ENCODE measurements around the gene NEK10.
"Not testable (repeated sequence)": the region's sequence is repeated elsewhere in the genome, so short reads cannot be mapped to it uniquely, and the experiment has no call there.

Gene NEK10

GRCh38 chr3:27368831-27369607 lies at the start of gene NEK10:
Gene NEK10 (minus strand): TSS chr3:27369383. CDS start chr3:27352882, 16,501 bp downstream.
- Histone ChIP-seq H3K4me3 (ENCODE audit: low read length) (peak within 1 kb of the TSS; percentile 76), H3K4me1 (ENCODE audit: control insufficient read depth, insufficient read depth, low read length) (peaks cover 3% of the 10 kb centered on the region), H3K9me3 (ENCODE audit: control insufficient read depth, low read length) (no peaks in the 10 kb centered on the region), H3K36me3 (ENCODE audit: control insufficient read depth, insufficient read depth, low read length) (no peaks in the 10 kb centered on the region), H3K9ac (ENCODE audit: low read length) (peak within 1 kb of the TSS; percentile 58), H3K27me3 (ENCODE audit: control insufficient read depth, insufficient read depth, low read length) (no peaks in the 10 kb centered on the region)

GRCh38 chr3:27415202-27415601 lies 46.0 kb upstream of the NEK10 start:
- Histone ChIP-seq H3K9me3 (ENCODE audit: control insufficient read depth, low read length) (no peaks in the 10 kb centered on the region), H3K4me3 (ENCODE audit: low read length) (no peak overlapping the region), H3K36me3 (ENCODE audit: control insufficient read depth, insufficient read depth, low read length) (no peaks in the 10 kb centered on the region), H3K9ac (ENCODE audit: low read length) (no peak overlapping the region), H3K27me3 (ENCODE audit: control insufficient read depth, insufficient read depth, low read length) (no peaks in the 10 kb centered on the region), H3K4me1 (ENCODE audit: control insufficient read depth, insufficient read depth, low read length) (no peaks in the 10 kb centered on the region)

DNA sequence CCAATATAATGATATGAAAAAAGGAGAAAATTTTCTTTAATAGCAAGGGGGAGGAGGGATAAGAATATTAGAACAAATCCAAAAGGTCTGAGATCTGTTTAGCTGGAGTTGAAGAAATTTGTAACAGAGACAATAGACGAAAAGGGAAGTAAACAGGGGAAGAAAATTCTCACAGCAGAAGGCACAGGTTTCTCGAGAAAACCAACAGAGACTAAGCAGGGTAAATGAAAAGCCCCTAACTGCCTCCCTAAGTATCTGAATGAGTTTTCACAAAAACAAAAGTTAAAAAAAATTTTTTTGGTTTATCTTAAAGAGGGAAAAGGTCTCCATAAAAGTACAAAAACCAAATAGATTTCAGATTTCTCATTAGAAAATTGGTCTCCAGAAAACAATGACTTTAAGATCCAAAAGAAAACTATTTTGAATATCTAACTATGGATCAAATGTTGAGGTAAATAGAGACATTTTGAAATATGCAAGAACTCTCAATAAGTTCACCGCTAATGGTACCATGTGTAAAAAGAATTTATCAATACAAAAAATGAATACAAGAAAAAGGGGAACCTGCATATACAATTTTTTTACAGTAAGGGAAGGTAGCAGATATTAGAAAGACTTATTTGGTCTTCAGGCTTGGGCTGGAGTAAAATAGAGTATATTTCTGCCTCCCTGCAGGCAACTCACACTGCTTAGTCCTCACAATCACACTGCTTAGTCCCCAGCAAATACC lies 23.9 kb upstream of the NEK10 start:
- Histone ChIP-seq H3K9me3 (ENCODE audit: control insufficient read depth, low read length) (no peaks in the 10 kb centered on the region), H3K27me3 (ENCODE audit: control insufficient read depth, insufficient read depth, low read length) (no peaks in the 10 kb centered on the region), H3K9ac (ENCODE audit: low read length) (no peak overlapping the region), H3K36me3 (ENCODE audit: control insufficient read depth, insufficient read depth, low read length) (no peaks in the 10 kb centered on the region), H3K4me3 (ENCODE audit: low read length) (no peak overlapping the region), H3K4me1 (ENCODE audit: control insufficient read depth, insufficient read depth, low read length) (no peaks in the 10 kb centered on the region)

DNA sequence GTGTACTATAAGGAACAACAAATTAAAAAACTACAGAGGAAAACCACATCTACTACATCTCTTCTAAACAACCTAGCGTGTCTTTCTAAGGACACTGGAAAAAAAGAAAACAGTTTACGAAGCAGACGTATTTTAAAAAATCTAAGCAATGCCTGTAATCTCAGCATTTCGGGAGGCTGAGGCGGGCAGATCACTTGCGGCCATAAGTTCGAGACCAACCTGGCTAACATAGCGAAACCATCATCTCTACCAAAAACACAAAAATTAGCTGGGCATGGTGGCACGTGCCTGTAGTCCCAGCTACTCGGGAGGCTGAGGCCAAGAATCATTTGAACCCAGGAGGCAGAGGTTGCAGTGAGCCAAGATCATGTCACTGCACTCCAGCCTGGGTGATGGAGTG lies 23.2 kb upstream of the NEK10 start:
- H3K9ac ChIP-seq (ENCODE audit: low read length); H3K9me3 ChIP-seq (ENCODE audit: control insufficient read depth, low read length); H3K4me3 ChIP-seq (ENCODE audit: low read length); H3K36me3 ChIP-seq (ENCODE audit: control insufficient read depth, insufficient read depth, low read length); H3K4me1 ChIP-seq (ENCODE audit: control insufficient read depth, insufficient read depth, low read length); H3K27me3 ChIP-seq (ENCODE audit: control insufficient read depth, insufficient read depth, low read length): not testable (repeated sequence)

GRCh38 chr3:27391796-27392195 lies 22.6 kb upstream of the NEK10 start:
- H3K36me3 ChIP-seq (ENCODE audit: control insufficient read depth, insufficient read depth, low read length): no peaks in the 10 kb centered on the region
- H3K9ac ChIP-seq (ENCODE audit: low read length): no peak overlapping the region

GRCh38 chr3:27387625-27388024 lies 18.4 kb upstream of the NEK10 start:
- Histone ChIP-seq H3K27me3 (ENCODE audit: control insufficient read depth, insufficient read depth, low read length) (no peaks in the 10 kb centered on the region), H3K4me3 (ENCODE audit: low read length) (no peak overlapping the region), H3K9ac (ENCODE audit: low read length) (no peak overlapping the region), H3K4me1 (ENCODE audit: control insufficient read depth, insufficient read depth, low read length) (no peaks in the 10 kb centered on the region), H3K9me3 (ENCODE audit: control insufficient read depth, low read length) (no peaks in the 10 kb centered on the region), H3K36me3 (ENCODE audit: control insufficient read depth, insufficient read depth, low read length) (no peaks in the 10 kb centered on the region)

More at GRCh38 chr3:27391796-27392195, 22.6 kb upstream of the NEK10 start:
- Histone ChIP-seq H3K27me3 (ENCODE audit: control insufficient read depth, insufficient read depth, low read length) (no peaks in the 10 kb centered on the region), H3K9me3 (ENCODE audit: control insufficient read depth, low read length) (no peaks in the 10 kb centered on the region), H3K4me1 (ENCODE audit: control insufficient read depth, insufficient read depth, low read length) (no peaks in the 10 kb centered on the region), H3K4me3 (ENCODE audit: low read length) (no peak overlapping the region)

DNA sequence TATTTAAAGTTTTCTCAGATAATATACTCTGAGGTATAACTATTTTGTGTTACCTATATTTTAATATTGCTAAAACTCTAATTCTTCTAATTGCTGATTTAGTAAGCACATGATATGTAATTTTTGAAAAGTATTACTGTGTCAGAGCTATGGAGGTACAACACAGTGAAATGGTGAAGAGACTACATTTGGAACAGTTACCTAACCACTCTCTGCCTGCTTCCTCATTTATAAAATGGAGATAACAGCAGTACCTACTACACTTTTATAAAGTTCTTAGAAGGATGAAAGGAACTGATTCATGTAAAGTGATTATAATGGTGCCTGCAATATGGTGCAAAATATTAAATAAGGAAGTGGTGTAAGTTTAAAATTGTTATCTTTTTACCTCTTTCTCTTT lies 16.3 kb upstream of the NEK10 start:
- Histone ChIP-seq H3K9ac (ENCODE audit: low read length) (no peak overlapping the region), H3K27me3 (ENCODE audit: control insufficient read depth, insufficient read depth, low read length) (no peaks in the 10 kb centered on the region), H3K36me3 (ENCODE audit: control insufficient read depth, insufficient read depth, low read length) (no peaks in the 10 kb centered on the region), H3K9me3 (ENCODE audit: control insufficient read depth, low read length) (no peaks in the 10 kb centered on the region), H3K4me3 (ENCODE audit: low read length) (no peak overlapping the region), H3K4me1 (ENCODE audit: control insufficient read depth, insufficient read depth, low read length) (no peaks in the 10 kb centered on the region)

GRCh38 chr3:27384191-27384590 lies 15.0 kb upstream of the NEK10 start:
- H3K9ac ChIP-seq (ENCODE audit: low read length): no peak overlapping the region
- H3K4me1 ChIP-seq (ENCODE audit: control insufficient read depth, insufficient read depth, low read length): no peaks in the 10 kb centered on the region
- H3K9me3 ChIP-seq (ENCODE audit: control insufficient read depth, low read length): no peaks in the 10 kb centered on the region
- H3K27me3 ChIP-seq (ENCODE audit: control insufficient read depth, insufficient read depth, low read length): no peaks in the 10 kb centered on the region
- H3K36me3 ChIP-seq (ENCODE audit: control insufficient read depth, insufficient read depth, low read length): no peaks in the 10 kb centered on the region
- no peak overlapping the region for H3K4me3 ChIP-seq (ENCODE audit: low read length)

GRCh38 chr3:27380433-27381357 lies 11.5 kb upstream of the NEK10 start:
- H3K36me3 ChIP-seq (ENCODE audit: control insufficient read depth, insufficient read depth, low read length): no peaks in the 10 kb centered on the region
- H3K4me3 ChIP-seq (ENCODE audit: low read length): no peak overlapping the region
- H3K9me3 ChIP-seq (ENCODE audit: control insufficient read depth, low read length): no peaks in the 10 kb centered on the region
- no peak overlapping the region for H3K9ac ChIP-seq (ENCODE audit: low read length)
- no peaks in the 10 kb centered on the region for H3K27me3 ChIP-seq (ENCODE audit: control insufficient read depth, insufficient read depth, low read length)
- H3K4me1 ChIP-seq (ENCODE audit: control insufficient read depth, insufficient read depth, low read length): no peaks in the 10 kb centered on the region

- Histone ChIP-seq H3K9ac (ENCODE audit: low read length) (no peak overlapping the region), H3K9me3 (ENCODE audit: control insufficient read depth, low read length) (no peaks in the 10 kb centered on the region), H3K4me3 (ENCODE audit: low read length) (no peak overlapping the region), H3K36me3 (ENCODE audit: control insufficient read depth, insufficient read depth, low read length) (no peaks in the 10 kb centered on the region), H3K27me3 (ENCODE audit: control insufficient read depth, insufficient read depth, low read length) (no peaks in the 10 kb centered on the region), H3K4me1 (ENCODE audit: control insufficient read depth, insufficient read depth, low read length) (no peaks in the 10 kb centered on the region)
Observed at GRCh38 chr3:27378331-27378730, 9.1 kb upstream of the NEK10 start.

GRCh38 chr3:27376109-27376772 lies 7.1 kb upstream of the NEK10 start:
- H3K36me3 ChIP-seq (ENCODE audit: control insufficient read depth, insufficient read depth, low read length): no peaks in the 10 kb centered on the region
- no peaks in the 10 kb centered on the region for H3K9me3 ChIP-seq (ENCODE audit: control insufficient read depth, low read length)
- H3K9ac ChIP-seq (ENCODE audit: low read length): no peak overlapping the region
- H3K4me3 ChIP-seq (ENCODE audit: low read length): no peak overlapping the region
- no peaks in the 10 kb centered on the region for H3K4me1 ChIP-seq (ENCODE audit: control insufficient read depth, insufficient read depth, low read length)
- no peaks in the 10 kb centered on the region for H3K27me3 ChIP-seq (ENCODE audit: control insufficient read depth, insufficient read depth, low read length)
